Testis (tissue), 2 donors: ENCODE measurements around the gene AATF.

Experiments used
- POLR2A ChIP-seq: fragments of 450-650 bp; IDR thresholded peaks from one replicate; pipeline ENCODE4 v1.6.1; 2017; ENCODE audit warnings: antibody characterized with exemption, mild to moderate bottlenecking, moderate library complexity
- TF ChIP-seq, protein P1 (sequence below), 3 experiments: fragments of 450-650 bp in 2 of 3; fragments of 200-600 bp in 1 of 3; sonication (generic) in 1 of 3; IDR thresholded peaks; one replicate each; pipeline ENCODE4 v1.5.1; 2016 to 2019; ENCODE audit warnings: antibody characterized with exemption in 3 of 3, mild to moderate bottlenecking in 2 of 3, moderate library complexity in 1 of 3

DNA sequence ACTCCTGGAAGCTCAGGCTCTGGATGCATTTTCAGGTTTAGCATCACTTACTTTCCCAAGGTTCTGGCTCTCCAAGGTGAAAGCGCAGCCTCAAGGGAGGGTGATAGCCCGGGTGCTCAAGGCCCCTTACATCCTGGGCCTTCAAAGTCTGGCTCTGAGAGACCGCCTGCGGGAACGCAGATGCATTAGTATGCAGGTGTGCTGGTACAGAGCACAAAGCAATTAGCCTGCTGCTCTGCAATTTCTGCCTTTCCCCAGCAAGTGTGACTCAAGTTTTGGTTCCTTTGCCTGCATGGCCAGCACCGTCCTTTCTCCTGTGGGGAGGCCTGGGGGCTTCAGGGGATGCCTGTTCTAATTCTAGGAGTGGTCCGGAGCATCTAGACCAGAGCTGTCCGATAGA, 116.2 kb downstream of the AATF start:
- no peak for TF ChIP-seq POLR2A
- TF ChIP-seq, protein P1, sequence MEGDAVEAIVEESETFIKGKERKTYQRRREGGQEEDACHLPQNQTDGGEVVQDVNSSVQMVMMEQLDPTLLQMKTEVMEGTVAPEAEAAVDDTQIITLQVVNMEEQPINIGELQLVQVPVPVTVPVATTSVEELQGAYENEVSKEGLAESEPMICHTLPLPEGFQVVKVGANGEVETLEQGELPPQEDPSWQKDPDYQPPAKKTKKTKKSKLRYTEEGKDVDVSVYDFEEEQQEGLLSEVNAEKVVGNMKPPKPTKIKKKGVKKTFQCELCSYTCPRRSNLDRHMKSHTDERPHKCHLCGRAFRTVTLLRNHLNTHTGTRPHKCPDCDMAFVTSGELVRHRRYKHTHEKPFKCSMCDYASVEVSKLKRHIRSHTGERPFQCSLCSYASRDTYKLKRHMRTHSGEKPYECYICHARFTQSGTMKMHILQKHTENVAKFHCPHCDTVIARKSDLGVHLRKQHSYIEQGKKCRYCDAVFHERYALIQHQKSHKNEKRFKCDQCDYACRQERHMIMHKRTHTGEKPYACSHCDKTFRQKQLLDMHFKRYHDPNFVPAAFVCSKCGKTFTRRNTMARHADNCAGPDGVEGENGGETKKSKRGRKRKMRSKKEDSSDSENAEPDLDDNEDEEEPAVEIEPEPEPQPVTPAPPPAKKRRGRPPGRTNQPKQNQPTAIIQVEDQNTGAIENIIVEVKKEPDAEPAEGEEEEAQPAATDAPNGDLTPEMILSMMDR (IDR thresholded peaks at IDR 0.05): no peak
